Measurements from ENCODE around the gene ASTN1.

- no peak for TF ChIP-seq CTCF (IDR thresholded peaks at IDR 0.05)
- TF ChIP-seq POLR2A (IDR thresholded peaks at IDR 0.05; ENCODE audit: low read depth): no peak
Observed at GRCh38 chr1:177053648-177054047, 110.9 kb downstream of the ASTN1 start.
